ENCODE data around the gene ITLN1.

ITLN1 gene

GRCh38 chr1:160834945-160835565 lies 49.9 kb downstream of the ITLN1 start:
- DNase-seq (ENCODE audit: low read depth, low spot score), result peak; percentile 44
- H3K4me3 ChIP-seq (ENCODE audit: low read length), result no peak overlapping the region

- peak; percentile 64 for DNase-seq (ENCODE audit: low read depth, low spot score)
Observed at GRCh38 chr1:160830321-160831153, 54.4 kb downstream of the ITLN1 start.

GRCh38 chr1:160829766-160830165 lies 55.2 kb downstream of the ITLN1 start:
- no peak for DNase-seq (ENCODE audit: low read depth, low spot score)
- H3K4me3 ChIP-seq (ENCODE audit: low read length), result no peak overlapping the region

More at GRCh38 chr1:160830321-160831153, 54.4 kb downstream of the ITLN1 start:
- H3K4me3 ChIP-seq (ENCODE audit: low read length), result no peak overlapping the region

- DNase-seq (ENCODE audit: low read depth, low spot score), result no peak
- no peak overlapping the region for H3K4me3 ChIP-seq (ENCODE audit: low read length)
Observed at GRCh38 chr1:160827418-160827817, 57.6 kb downstream of the ITLN1 start.

GRCh38 chr1:160826546-160826945 lies 58.4 kb downstream of the ITLN1 start:
- no peak overlapping the region for H3K4me3 ChIP-seq (ENCODE audit: low read length)
- DNase-seq (ENCODE audit: low read depth, low spot score), result no peak

Data from Jurkat, Clone E6-1 (cell line).